ENCODE results near the gene PTGER1.

The PTGER1 gene

DNA sequence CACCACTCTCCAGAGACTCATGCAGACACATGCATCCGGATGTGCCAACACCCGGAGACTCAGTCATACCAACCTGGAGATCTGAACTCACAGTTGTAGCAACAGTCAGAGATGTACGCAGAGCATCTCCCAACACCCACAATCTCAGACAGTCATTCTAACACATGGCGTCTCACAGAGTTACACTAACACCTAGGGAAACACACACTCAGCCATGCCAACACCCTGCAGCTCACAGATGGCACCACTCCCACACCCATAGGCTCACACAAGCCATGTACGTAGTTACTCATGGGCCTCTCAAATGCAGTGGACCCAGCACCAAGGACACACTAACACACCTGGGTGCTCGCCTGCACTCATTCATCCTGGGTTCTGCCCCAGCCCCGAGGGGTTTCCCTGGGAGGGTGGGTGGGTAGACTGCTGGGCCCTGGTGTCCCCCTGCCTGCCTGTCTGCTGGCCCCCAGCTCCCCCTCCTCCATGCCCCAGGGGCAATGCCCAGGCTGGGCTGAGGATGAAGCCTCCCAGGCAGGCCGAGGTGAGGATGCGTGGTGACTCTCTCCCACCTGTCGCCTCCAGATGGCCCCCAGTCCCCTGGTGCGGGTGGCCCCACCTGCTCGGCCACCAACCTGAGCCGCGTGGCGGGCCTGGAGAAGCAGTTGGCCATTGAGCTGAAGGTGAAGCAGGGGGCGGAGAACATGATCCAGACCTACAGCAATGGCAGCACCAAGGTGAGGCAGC is 32.1 kb downstream of the PTGER1 start:
- Histone ChIP-seq H3K18ac (ENCODE audit: low read depth in 1 of 2, low read length in 2 of 2) (no peak overlapping the region), H4K91ac (ENCODE audit: low read length) (no peak overlapping the region), H4K8ac (ENCODE audit: low read length) (no peak overlapping the region), H3K4me1 (ENCODE audit: control insufficient read depth, insufficient read depth, low read depth, low read length) (peaks cover 7% of the 10 kb centered on the region), H3K27me3 (ENCODE audit: control insufficient read depth in 1 of 2, insufficient read depth in 1 of 2, low read length in 2 of 2) (no peaks in the 10 kb centered on the region), H2AK5ac (ENCODE audit: low read length, severe bottlenecking) (no peak overlapping the region), H3K14ac (ENCODE audit: low read length in 2 of 2) (no peak overlapping the region), H3K9me3 (ENCODE audit: control insufficient read depth, low read length) (no peaks in the 10 kb centered on the region), H2BK12ac (ENCODE audit: low read length in 2 of 2) (no peak overlapping the region), H2BK5ac (ENCODE audit: low read depth, low read length, poor library complexity, severe bottlenecking) (no peak overlapping the region), H3K23ac (ENCODE audit: low read length in 2 of 2) (no peak overlapping the region), H2BK120ac (ENCODE audit: low read depth, low read length) (no peak overlapping the region), H3K4me3 (ENCODE audit: insufficient read depth in 1 of 2, low read depth in 1 of 2, low read length in 2 of 2) (no peak overlapping the region), H3K79me1 (replicated peaks; ENCODE audit: low read length, poor library complexity, severe bottlenecking) (peaks cover 20% of the 10 kb centered on the region), H3K36me3 (ENCODE audit: control insufficient read depth in 1 of 2, insufficient read depth in 2 of 2, low read depth in 1 of 2, low read length in 2 of 2) (peaks cover 57 to 61% of the 10 kb centered on the region in 2 experiments), H3K9ac (ENCODE audit: low read length) (no peak overlapping the region), H2AFZ (ENCODE audit: low read depth, low read length) (no peak overlapping the region), H3K4ac (ENCODE audit: low read depth in 1 of 2, low read length in 2 of 2) (no peak overlapping the region), H3K27ac (ENCODE audit: low read length, poor library complexity, severe bottlenecking) (no peak overlapping the region), H3K4me2 (ENCODE audit: low read length, poor library complexity, severe bottlenecking) (no peak overlapping the region), H2BK15ac (ENCODE audit: low read depth, poor library complexity, severe bottlenecking) (no peak overlapping the region)
- over 99% methylated on average over 15 of the region's 16 CpGs for WGBS
- no peak for DNase-seq

- Histone ChIP-seq H3K18ac (ENCODE audit: low read depth in 1 of 2, low read length in 2 of 2) (peak overlapping the region in 1 of 2 experiments; percentile 18), H4K8ac (ENCODE audit: low read length) (peak overlapping the region; percentile 51), H2AK5ac (ENCODE audit: low read length, severe bottlenecking) (no peak overlapping the region), H3K79me1 (replicated peaks; ENCODE audit: low read length, poor library complexity, severe bottlenecking) (peaks cover 28% of the 10 kb centered on the region), H3K27me3 (ENCODE audit: control insufficient read depth in 1 of 2, insufficient read depth in 1 of 2, low read length in 2 of 2) (no peaks in the 10 kb centered on the region), H3K9me3 (ENCODE audit: control insufficient read depth, low read length) (no peaks in the 10 kb centered on the region), H3K4me3 (ENCODE audit: insufficient read depth in 1 of 2, low read depth in 1 of 2, low read length in 2 of 2) (peak overlapping the region in 1 of 2 experiments; percentile 27), H3K4me1 (ENCODE audit: control insufficient read depth, insufficient read depth, low read depth, low read length) (peaks cover 12% of the 10 kb centered on the region), H3K4ac (ENCODE audit: low read depth in 1 of 2, low read length in 2 of 2) (no peak overlapping the region), H2AFZ (ENCODE audit: low read depth, low read length) (no peak overlapping the region), H2BK120ac (ENCODE audit: low read depth, low read length) (no peak overlapping the region), H3K14ac (ENCODE audit: low read length in 2 of 2) (no peak overlapping the region), H3K27ac (ENCODE audit: low read length, poor library complexity, severe bottlenecking) (no peak overlapping the region), H4K91ac (ENCODE audit: low read length) (no peak overlapping the region), H2BK5ac (ENCODE audit: low read depth, low read length, poor library complexity, severe bottlenecking) (no peak overlapping the region), H3K36me3 (ENCODE audit: control insufficient read depth in 1 of 2, insufficient read depth in 2 of 2, low read depth in 1 of 2, low read length in 2 of 2) (peaks cover 47 to 55% of the 10 kb centered on the region in 2 experiments), H3K23ac (ENCODE audit: low read length in 2 of 2) (no peak overlapping the region), H3K4me2 (ENCODE audit: low read length, poor library complexity, severe bottlenecking) (no peak overlapping the region), H3K9ac (ENCODE audit: low read length) (no peak overlapping the region), H2BK15ac (ENCODE audit: low read depth, poor library complexity, severe bottlenecking) (no peak overlapping the region), H2BK12ac (ENCODE audit: low read length in 2 of 2) (no peak overlapping the region)
- 92% methylated on average over 33 of the region's 34 CpGs for WGBS
- DNase-seq: no peak
These were observed 33.9 kb downstream of the PTGER1 start for GRCh38 chr19:14441041-14441938.

DNA sequence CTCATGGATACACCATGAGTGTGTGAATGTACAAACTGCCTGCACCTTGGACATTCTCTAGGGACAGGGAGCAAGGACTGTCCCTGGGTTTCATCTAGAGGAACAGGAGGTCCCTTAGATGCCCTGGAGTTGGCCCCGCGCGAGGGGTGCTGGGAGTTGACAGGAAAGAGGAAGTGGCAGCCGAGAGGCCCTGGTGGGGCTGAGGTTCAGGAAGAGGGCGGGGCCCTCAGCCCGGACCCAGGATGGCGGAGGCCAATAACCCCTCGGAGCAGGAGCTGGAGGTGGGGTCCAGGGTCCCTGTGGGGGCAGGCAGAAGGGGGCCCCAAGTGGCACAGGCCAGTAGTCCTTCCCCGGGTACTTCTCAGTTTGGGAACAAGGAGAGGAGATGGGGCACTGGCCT is 35.1 kb downstream of the PTGER1 start:
- Histone ChIP-seq H3K36me3 (ENCODE audit: control insufficient read depth in 1 of 2, insufficient read depth in 2 of 2, low read depth in 1 of 2, low read length in 2 of 2) (peaks cover 42 to 46% of the 10 kb centered on the region in 2 experiments), H3K79me1 (replicated peaks; ENCODE audit: low read length, poor library complexity, severe bottlenecking) (peaks cover 28% of the 10 kb centered on the region), H3K9me3 (ENCODE audit: control insufficient read depth, low read length) (no peaks in the 10 kb centered on the region), H3K4ac (ENCODE audit: low read depth in 1 of 2, low read length in 2 of 2) (no peak overlapping the region), H3K18ac (ENCODE audit: low read depth in 1 of 2, low read length in 2 of 2) (peak overlapping the region in 1 of 2 experiments; percentile 46), H3K23ac (ENCODE audit: low read length in 2 of 2) (no peak overlapping the region), H3K4me2 (ENCODE audit: low read length, poor library complexity, severe bottlenecking) (no peak overlapping the region), H3K14ac (ENCODE audit: low read length in 2 of 2) (peak overlapping the region in 1 of 2 experiments; percentile 35), H3K27ac (ENCODE audit: low read length, poor library complexity, severe bottlenecking) (no peak overlapping the region), H3K9ac (ENCODE audit: low read length) (no peak overlapping the region), H4K8ac (ENCODE audit: low read length) (peak overlapping the region; percentile 52), H3K4me3 (ENCODE audit: insufficient read depth in 1 of 2, low read depth in 1 of 2, low read length in 2 of 2) (no peak overlapping the region), H2BK5ac (ENCODE audit: low read depth, low read length, poor library complexity, severe bottlenecking) (no peak overlapping the region), H2BK15ac (ENCODE audit: low read depth, poor library complexity, severe bottlenecking) (no peak overlapping the region), H4K91ac (ENCODE audit: low read length) (peak overlapping the region; percentile 71), H3K4me1 (ENCODE audit: control insufficient read depth, insufficient read depth, low read depth, low read length) (peaks cover 16% of the 10 kb centered on the region), H2BK12ac (ENCODE audit: low read length in 2 of 2) (peak overlapping the region in 1 of 2 experiments; percentile 48), H2BK120ac (ENCODE audit: low read depth, low read length) (no peak overlapping the region), H3K27me3 (ENCODE audit: control insufficient read depth in 1 of 2, insufficient read depth in 1 of 2, low read length in 2 of 2) (no peaks in the 10 kb centered on the region), H2AK5ac (ENCODE audit: low read length, severe bottlenecking) (peak overlapping the region; percentile 41), H2AFZ (ENCODE audit: low read depth, low read length) (no peak overlapping the region)
- 54% methylated on average over 9 of the region's 9 CpGs for WGBS
- DNase-seq: no peak

GRCh38 chr19:14439014-14439413 is 36.1 kb downstream of the PTGER1 start:
- no peak overlapping the region for H2AK5ac ChIP-seq (ENCODE audit: low read length, severe bottlenecking)
- H3K23ac ChIP-seq (ENCODE audit: low read length in 2 of 2): no peak overlapping the region
- H3K4ac ChIP-seq (ENCODE audit: low read depth in 1 of 2, low read length in 2 of 2): no peak overlapping the region
- H3K14ac ChIP-seq (ENCODE audit: low read length in 2 of 2): peak overlapping the region in 1 of 2 experiments; percentile 76
- no peak overlapping the region for H3K9ac ChIP-seq (ENCODE audit: low read length)
- no peak overlapping the region for H3K27ac ChIP-seq (ENCODE audit: low read length, poor library complexity, severe bottlenecking)
- peaks cover 28% of the 10 kb centered on the region for H3K79me1 ChIP-seq (replicated peaks; ENCODE audit: low read length, poor library complexity, severe bottlenecking)
- H4K8ac ChIP-seq (ENCODE audit: low read length): no peak overlapping the region
- peaks cover 26% of the 10 kb centered on the region for H3K4me1 ChIP-seq (ENCODE audit: control insufficient read depth, insufficient read depth, low read depth, low read length)
- no peak overlapping the region for H2BK12ac ChIP-seq (ENCODE audit: low read length in 2 of 2)
- H4K91ac ChIP-seq (ENCODE audit: low read length): no peak overlapping the region
- H2BK5ac ChIP-seq (ENCODE audit: low read depth, low read length, poor library complexity, severe bottlenecking): no peak overlapping the region
- no peak overlapping the region for H2BK15ac ChIP-seq (ENCODE audit: low read depth, poor library complexity, severe bottlenecking)
- H2BK120ac ChIP-seq (ENCODE audit: low read depth, low read length): no peak overlapping the region
- 82% methylated on average over 9 of the region's 9 CpGs for WGBS
- no peak overlapping the region for H3K4me2 ChIP-seq (ENCODE audit: low read length, poor library complexity, severe bottlenecking)
- H3K36me3 ChIP-seq (ENCODE audit: control insufficient read depth in 1 of 2, insufficient read depth in 2 of 2, low read depth in 1 of 2, low read length in 2 of 2): peaks cover 33 to 35% of the 10 kb centered on the region in 2 experiments
- DNase-seq: no peak
- H3K27me3 ChIP-seq (ENCODE audit: control insufficient read depth in 1 of 2, insufficient read depth in 1 of 2, low read length in 2 of 2): no peaks in the 10 kb centered on the region
- no peak overlapping the region for H3K18ac ChIP-seq (ENCODE audit: low read depth in 1 of 2, low read length in 2 of 2)
- no peaks in the 10 kb centered on the region for H3K9me3 ChIP-seq (ENCODE audit: control insufficient read depth, low read length)
- no peak overlapping the region for H2AFZ ChIP-seq (ENCODE audit: low read depth, low read length)
- no peak overlapping the region for H3K4me3 ChIP-seq (ENCODE audit: insufficient read depth in 1 of 2, low read depth in 1 of 2, low read length in 2 of 2)

All from mesenchymal stem cell (in vitro differentiated cells and primary cell).